WI38 (cell line): ENCODE measurements around the gene KLF11.
"Not testable (repeated sequence)": the region's sequence is repeated elsewhere in the genome, so short reads cannot be mapped to it uniquely, and the experiment has no call there.

Source experiments
- H3K4me3 ChIP-seq: 2 replicates; pipeline ENCODE4 v1.5.1; 2011; ENCODE audit warnings: low read depth, mild to moderate bottlenecking, control low read depth, low read length
- CTCF ChIP-seq: IDR thresholded peaks from 2 replicates; pipeline ENCODE4 v1.5.1; 2012; ENCODE audit warnings: low read depth, mild to moderate bottlenecking, control low read depth, low read length

The KLF11 gene

DNA sequence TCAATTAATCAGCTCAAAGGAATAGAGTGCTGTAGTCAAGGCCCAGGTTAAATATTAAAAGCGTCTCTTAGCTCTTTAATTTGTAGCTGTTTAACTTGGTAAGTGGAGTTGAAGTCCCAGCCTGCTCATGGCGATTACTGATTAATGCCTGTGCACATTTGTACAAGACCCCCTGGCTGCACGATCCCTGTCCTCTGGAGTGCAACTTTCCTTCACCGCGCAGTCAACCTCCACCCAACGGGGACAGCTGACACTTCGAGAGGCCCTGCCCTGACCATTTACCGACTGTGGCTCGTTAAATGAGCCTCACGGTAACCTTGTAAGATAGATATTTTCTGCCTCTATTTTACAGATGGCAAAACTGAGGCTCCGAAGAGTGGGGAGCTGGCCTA, 42.3 kb downstream of the KLF11 start:
- TF ChIP-seq CTCF: no peak
- H3K4me3 ChIP-seq: no peak overlapping the region

DNA sequence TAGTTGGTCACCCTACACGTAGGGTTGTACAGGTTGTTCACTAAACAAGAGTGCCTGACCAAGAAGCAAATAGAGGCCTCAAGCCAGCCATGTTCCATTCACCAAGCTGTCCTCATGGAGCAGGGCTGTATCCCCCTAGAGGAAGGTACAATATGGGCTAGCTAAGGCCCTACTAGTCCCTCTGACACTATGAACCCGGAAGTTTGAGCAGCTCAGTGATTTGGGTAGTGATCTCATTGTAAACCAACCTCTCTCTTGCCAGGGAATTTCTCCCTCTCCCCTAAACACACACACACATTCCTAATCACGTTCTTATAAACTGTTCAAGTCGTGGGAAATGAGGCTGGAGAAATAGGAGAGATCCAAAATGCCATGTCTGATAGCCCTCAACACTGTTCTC, 43.6 kb downstream of the KLF11 start:
- H3K4me3 ChIP-seq: no peak overlapping the region
- TF ChIP-seq CTCF: no peak

- H3K4me3 ChIP-seq: no peak overlapping the region
- TF ChIP-seq CTCF: no peak
These were observed 44.0 kb downstream of the KLF11 start for GRCh38 chr2:10087360-10087759.

DNA sequence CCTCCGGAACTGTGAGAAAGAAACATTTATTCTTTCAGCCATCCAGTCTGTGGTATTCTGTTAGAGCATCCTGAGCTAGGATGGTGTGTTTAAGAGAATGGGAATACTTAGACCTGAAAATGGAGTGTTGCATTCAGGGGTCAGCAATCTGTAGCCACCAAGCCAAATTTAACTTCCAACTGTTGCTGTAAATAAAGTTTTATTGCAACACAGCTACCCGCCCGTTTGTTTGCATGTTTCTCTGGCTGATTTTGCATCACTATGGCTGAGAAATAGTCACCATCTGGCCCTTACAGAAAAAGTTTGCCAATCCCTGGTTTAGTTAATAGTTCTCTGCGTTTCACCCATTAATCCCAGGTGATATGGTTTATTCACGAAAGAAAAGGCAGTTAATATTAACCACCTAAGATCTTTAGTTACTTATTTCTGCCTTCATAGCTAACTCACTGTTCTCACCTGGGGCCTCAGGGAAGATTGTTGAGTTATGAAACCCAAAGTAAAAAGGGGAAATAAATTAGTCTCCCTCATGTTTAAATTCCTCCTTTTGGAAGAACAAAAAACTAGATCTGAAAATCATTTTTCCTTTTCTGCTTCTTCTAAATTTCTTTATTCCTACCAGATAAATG, 46.3 kb downstream of the KLF11 start:
- TF ChIP-seq CTCF: no peak
- H3K4me3 ChIP-seq: no peak overlapping the region

GRCh38 chr2:10091182-10091888, 48.0 kb downstream of the KLF11 start:
- no peak overlapping the region for H3K4me3 ChIP-seq
- no peak for TF ChIP-seq CTCF

DNA sequence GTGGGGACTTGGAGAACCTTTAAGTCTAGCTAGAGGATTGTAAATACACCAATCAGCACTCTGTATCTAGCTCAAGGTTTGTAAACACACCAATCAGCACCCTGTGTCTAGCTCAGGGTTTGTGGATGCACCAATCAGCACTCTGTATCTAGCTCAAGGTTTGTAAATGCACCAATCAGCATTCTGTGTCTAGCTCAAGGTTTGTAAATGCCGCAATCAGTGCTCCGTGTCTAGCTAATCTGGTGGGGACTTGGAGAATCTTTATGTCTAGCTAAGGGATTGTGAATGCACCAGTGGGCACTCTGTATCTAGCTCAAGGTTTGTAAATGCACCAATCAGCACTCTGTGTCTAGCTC, 48.5 kb downstream of the KLF11 start:
- H3K4me3 ChIP-seq: not testable (repeated sequence)

DNA sequence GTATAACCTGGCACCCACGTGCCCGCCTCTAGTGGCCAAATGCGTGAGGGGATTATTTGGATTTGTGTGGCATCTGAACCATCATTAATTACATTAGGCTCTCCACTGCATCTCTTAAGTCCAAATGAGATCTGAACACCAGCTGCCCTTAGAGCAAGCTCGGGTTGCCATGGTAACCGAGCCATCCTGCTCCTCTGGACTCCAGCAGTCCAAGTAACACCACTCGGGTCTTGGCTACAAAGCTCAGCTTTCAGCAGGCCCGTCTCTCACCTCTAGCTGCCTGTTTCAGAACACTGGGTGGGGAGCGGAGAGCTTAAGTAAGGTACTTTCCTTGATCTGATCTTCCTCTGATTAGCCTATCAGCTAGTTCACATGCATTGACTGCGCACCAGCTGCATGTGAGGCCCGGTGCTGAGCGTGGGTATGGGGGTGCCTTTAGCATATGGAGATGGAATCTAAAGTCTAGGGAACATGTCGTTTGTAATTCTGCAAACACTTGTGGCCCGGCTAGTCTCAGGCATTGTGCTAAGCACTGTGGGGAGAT, 51.0 kb downstream of the KLF11 start:
- no peak for TF ChIP-seq CTCF
- H3K4me3 ChIP-seq: no peak overlapping the region
